GM19193 (cell line): ENCODE measurements around the gene PRKRIP1.

Source experiments
- POLR2A ChIP-seq: IDR thresholded peaks from 4 replicates; pipeline ENCODE4 v1.6.1; 2011; ENCODE audit not compliant: insufficient read depth, insufficient read length; ENCODE audit errors: extremely low read depth

PRKRIP1 gene

GRCh38 chr7:102467581-102468477 lies 71.7 kb downstream of the PRKRIP1 start:
- no peak for TF ChIP-seq POLR2A

DNA sequence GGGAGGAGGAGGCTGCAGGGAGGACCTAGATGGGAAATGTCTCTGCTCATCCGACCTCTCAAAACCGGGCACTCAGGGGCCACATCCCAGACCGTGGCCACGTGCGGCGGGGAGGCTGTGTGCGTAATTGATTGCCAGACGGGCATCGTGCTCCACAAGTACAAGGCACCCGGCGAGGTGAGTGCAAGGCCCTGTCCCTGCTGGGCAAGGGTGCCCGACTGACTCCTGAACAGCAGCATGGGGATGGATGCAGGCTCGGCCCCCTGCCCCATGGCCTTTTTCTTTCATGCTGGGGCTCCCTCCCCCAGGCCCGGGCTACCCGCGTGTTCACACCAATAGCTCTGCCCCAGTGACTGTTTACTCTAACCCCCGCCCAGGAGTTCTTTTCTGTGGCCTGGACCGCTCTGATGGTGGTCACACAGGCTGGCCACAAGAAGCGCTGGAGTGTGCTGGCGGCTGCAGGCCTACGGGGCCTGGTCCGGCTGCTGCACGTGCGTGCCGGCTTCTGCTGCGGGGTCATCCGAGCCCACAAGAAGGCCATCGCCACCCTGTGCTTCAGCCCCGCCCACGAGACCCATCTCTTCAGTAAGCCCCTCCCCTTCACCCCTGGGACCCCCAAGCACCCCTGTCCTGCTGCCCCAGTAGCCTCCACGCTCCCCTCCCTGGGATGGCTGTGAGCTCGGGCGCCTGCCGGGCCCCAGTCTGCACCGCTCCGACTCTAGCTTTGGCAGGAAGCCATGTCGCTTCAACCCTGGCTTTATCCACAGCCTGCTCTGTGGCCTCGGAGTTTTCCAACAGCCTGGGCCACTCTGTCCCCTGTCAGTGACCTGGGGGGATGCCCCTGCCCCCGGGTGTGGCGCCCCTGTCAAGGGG lies 72.6 kb downstream of the PRKRIP1 start:
- TF ChIP-seq POLR2A, result no peak

DNA sequence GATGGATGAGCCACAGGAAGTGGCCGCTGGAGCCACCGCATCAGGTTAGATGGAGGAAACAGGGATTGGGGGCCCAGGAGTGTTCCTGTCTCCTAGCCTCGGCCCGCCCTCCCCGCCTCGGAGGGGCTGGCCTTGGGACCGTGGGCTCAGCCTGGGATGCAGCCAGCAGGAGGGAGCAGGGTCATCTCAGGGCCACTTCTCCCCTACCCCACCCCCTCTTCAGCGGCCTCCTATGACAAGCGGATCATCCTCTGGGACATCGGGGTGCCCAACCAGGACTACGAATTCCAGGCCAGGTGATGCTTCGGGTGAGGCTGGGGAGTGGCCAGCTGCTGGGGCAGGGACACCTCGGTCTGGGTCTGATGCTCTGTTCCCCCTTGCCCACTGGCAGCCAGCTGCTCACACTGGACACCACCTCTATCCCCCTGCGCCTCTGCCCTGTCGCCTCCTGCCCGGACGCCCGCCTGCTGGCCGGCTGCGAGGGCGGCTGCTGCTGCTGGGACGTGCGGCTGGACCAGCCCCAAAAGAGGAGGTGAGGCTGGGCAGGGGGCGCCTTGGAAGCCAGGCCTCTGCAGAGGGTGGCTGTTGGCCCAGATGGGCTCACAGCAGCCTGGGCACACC lies 73.3 kb downstream of the PRKRIP1 start:
- no peak for TF ChIP-seq POLR2A

DNA sequence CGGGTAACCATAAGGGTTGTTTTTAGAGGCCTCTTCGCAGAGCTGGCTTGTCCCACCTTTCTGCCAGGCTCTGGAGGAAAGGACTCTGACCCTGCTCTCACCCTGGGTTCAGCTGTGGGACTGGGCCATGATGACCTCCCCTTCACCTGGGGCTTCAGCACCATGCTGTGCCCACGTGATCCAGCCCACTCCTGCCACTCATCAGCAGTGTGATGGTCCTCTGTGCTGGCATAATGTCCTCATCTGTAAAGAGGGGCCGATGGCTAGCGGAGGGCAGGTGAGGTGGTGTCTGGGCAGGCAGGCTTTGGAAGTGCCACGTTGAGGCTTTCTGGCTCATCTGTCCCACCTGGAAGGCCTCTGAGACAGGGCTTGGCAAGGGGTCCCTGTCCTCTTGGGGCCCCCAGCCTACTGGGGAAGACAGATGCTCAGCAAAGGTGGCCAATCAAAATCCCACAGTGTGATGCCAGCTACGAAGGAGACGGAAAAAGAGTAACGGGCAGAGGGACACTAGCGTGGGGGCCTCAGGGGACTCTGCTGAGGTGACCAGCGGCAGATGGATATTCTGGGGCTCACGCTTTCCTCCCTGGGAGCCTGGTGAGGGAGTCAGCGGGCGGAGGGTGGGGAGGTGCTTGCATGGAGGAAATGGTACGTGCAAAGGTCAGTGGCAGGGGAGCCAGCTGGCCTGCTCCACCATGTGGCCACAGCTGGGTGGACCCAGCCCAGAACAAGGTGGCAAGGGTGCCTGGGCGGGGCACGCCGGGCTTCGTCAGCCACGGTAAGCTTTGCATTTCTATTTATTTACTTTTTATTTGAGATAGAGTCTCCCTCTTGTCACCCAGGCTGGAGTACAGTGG lies 74.0 kb downstream of the PRKRIP1 start:
- no peak for TF ChIP-seq POLR2A

- TF ChIP-seq POLR2A, result no peak
Observed at GRCh38 chr7:102471791-102472125, 75.6 kb downstream of the PRKRIP1 start.

DNA sequence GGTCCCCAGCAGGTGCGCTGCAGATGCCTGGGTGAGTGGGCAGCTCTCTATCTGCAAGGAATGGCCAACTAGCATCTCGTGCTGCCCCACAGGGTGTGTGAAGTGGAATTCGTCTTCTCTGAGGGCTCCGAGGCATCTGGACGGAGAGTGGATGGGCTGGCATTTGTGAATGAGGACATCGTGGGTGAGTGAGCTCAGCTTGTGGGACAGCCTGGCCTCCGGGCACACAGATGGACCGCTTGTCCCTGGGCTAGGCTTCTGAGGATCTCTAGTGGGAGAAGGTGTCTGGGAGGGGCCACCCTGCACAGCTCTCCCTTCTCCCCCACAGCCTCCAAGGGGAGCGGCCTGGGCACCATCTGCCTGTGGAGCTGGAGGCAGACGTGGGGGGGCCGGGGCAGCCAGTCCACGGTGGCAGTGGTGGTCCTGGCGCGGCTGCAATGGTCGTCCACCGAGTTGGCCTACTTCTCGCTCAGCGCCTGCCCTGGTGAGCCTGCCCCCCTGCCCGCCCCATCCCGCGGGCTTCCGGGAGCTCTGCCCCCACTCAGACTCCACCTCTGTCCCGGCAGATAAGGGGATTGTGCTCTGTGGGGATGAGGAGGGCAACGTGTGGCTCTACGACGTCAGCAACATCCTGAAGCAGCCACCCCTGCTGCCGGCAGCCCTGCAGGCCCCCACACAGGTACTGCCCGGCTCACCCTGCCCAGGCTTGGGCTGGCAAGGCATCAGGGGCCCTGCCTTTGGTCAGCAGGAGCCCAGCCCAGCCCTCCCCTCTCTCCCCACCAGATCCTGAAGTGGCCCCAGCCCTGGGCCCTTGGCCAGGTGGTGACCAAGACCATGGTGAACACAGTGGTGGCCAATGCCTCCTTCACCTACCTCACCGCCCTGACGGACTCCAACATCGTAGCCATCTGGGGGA lies 76.2 kb downstream of the PRKRIP1 start:
- TF ChIP-seq POLR2A, result no peak

DNA sequence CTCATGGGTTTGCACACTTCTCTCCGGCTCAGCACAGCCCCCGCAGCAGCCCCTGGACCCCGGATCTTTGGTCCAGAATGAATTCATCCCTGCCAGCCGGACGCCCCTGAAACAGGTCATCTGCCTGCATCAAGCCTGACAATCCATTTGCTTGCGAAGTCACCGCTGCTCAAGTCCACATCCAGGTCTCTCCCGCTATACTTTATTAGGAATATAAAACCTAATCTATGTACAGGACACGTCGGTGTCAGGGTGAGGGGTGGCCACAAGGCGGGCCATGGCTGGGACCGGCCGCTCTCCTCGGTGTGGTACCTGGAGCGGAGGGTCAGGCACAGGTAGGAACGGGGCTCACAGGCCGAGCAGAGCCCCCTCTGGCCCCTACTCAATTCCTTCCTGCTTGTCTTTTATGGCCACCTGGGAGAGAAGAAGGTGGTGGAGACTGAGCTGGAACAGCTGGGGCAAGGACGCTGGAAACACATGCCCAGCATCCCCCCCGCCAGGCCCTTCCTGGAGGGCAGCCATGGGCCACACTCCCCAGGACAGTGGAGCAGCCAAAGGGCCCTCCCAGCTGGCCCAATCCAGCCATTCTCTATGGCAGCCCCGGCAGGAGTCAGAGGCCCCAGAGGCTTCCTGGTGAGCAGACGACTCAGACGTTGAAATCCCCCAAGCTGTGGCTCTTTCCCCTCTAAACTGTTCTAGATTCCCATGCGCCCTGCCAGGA lies 77.3 kb downstream of the PRKRIP1 start:
- TF ChIP-seq POLR2A, result no peak
